ENCODE measurements around the gene RSBN1L.

Gene RSBN1L

DNA sequence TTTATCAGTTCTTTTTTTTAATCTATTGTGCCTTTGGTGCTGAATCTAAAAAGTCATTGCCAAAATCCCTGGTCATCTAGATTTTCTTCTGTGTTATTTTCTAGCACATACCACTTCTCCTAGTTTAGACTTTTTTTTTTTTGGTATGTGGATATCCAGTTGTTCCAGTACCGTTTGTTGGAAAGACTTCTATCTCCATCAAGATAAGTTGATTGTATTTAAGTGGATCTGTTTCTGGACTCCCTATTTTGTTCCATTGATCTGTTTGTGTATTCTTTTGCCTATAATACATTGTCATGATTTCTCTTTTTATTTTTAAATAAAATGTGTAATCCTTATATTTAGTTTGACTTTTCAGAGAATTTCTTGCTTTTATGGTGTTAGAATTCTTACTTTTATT, 35.5 kb downstream of the RSBN1L start:
- Histone ChIP-seq H3K27ac (ENCODE audit: low read depth, low read length, severe bottlenecking) (no peak overlapping the region), H3K4me3 (ENCODE audit: extremely low read depth, insufficient read depth, low read length, poor library complexity, severe bottlenecking) (no peak overlapping the region), H3K36me3 (ENCODE audit: control insufficient read depth, insufficient read depth, low read length) (no peaks in the 10 kb centered on the region), H3K9me3 (ENCODE audit: control insufficient read depth, low read length) (no peaks in the 10 kb centered on the region), H3K4me1 (ENCODE audit: control insufficient read depth, insufficient read depth, low read length, poor library complexity, severe bottlenecking) (peaks cover 22% of the 10 kb centered on the region)
- WGBS, 2 experiments (ENCODE audit: insufficient coverage in 2 of 2) = no CpG with 5 or more reads among the region's 1 CpG

DNA sequence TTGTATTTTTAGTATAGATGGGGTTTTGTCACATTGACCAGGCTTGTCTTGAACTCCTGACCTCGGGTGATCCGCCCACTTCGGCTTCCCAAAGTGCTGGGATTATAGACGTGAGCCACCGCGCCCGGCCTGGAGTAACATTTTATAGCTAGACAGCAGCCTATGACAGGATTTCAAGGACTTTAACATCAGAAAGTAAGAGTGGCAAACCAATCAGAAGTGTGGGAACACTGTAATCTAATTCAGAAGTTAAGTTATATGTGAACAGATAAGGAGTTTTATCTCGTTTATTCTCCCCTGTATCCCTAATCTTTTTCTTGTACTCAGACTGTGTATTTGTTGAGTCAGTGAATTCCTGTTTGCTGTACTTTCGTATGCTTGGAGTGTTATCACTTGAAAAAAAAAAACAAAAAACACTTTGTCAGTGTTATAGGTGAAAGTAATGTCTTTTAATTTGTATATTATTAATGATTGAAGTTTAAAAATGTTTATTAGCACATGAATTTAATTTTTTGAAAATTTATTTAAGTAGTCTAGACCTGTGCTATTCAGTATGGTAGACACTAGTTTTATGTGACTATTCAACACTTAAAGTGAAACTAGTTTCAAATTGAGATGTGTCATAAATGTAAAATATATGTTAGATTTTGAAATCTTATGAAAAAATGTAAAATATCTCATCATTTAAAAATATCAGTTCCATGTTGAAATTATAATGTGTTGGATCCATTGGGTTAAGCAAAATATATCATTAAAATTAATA, 38.6 kb downstream of the RSBN1L start:
- Histone ChIP-seq H3K36me3 (ENCODE audit: control insufficient read depth, insufficient read depth, low read length) (no peaks in the 10 kb centered on the region), H3K27ac (ENCODE audit: low read depth, low read length, severe bottlenecking) (no peak overlapping the region), H3K9me3 (ENCODE audit: control insufficient read depth, low read length) (no peaks in the 10 kb centered on the region), H3K4me3 (ENCODE audit: extremely low read depth, insufficient read depth, low read length, poor library complexity, severe bottlenecking) (no peak overlapping the region), H3K4me1 (ENCODE audit: control insufficient read depth, insufficient read depth, low read length, poor library complexity, severe bottlenecking) (no peaks in the 10 kb centered on the region)
- WGBS, 2 experiments (ENCODE audit: insufficient coverage in 2 of 2) = 88 to 93% methylated on average over 7 of the region's 9 CpGs

DNA sequence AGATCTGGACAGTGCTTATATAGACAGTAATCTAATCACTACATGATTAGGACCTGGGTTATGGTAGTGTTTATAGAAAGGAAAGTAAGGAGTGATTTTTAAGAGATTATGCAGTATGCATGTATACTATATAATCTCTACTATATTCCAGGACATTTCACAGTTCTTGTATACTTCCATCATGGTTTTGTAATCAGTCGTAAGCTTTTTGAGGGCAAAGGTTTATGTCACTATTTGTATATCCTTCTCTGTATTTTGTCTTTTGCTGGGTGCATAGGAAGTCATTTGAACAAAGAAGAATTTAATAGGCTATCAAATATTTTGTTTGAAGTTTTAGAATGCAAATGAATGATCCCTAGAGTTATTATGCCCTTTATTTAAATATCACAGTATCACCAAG, 39.2 kb downstream of the RSBN1L start:
- Histone ChIP-seq H3K4me1 (ENCODE audit: control insufficient read depth, insufficient read depth, low read length, poor library complexity, severe bottlenecking) (peaks cover 4% of the 10 kb centered on the region), H3K27ac (ENCODE audit: low read depth, low read length, severe bottlenecking) (no peak overlapping the region), H3K36me3 (ENCODE audit: control insufficient read depth, insufficient read depth, low read length) (no peaks in the 10 kb centered on the region), H3K9me3 (ENCODE audit: control insufficient read depth, low read length) (no peaks in the 10 kb centered on the region), H3K4me3 (ENCODE audit: extremely low read depth, insufficient read depth, low read length, poor library complexity, severe bottlenecking) (no peak overlapping the region)
- no CpG with 5 or more reads among the region's 1 CpG for WGBS, 2 experiments (ENCODE audit: insufficient coverage in 2 of 2)

DNA sequence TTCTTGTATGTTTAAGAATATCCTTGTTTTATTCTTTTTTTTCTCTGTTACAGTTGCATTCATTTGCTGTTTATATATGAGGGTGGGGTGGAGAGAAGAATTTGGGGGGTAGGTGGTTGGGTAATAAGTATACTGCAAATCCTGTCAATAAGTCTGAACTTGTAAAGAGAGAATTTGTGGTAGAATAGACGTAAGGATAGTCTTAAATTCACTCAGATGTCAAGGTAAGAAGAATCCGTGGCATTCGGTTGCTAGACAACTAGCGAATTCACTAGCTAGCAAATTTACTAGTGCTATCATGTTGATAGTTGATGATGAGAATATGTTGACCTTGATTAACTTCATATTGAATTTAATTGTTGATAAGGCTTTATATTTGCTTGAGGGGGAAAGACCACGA, 40.7 kb downstream of the RSBN1L start:
- 91 to 98% methylated on average over 4 of the region's 5 CpGs for WGBS, 2 experiments (ENCODE audit: insufficient coverage in 2 of 2)
- no peak overlapping the region for H3K27ac ChIP-seq (ENCODE audit: low read depth, low read length, severe bottlenecking)
- H3K9me3 ChIP-seq (ENCODE audit: control insufficient read depth, low read length) = no peaks in the 10 kb centered on the region
- peaks cover 4% of the 10 kb centered on the region for H3K4me1 ChIP-seq (ENCODE audit: control insufficient read depth, insufficient read depth, low read length, poor library complexity, severe bottlenecking)
- H3K36me3 ChIP-seq (ENCODE audit: control insufficient read depth, insufficient read depth, low read length) = no peaks in the 10 kb centered on the region
- no peak overlapping the region for H3K4me3 ChIP-seq (ENCODE audit: extremely low read depth, insufficient read depth, low read length, poor library complexity, severe bottlenecking)

DNA sequence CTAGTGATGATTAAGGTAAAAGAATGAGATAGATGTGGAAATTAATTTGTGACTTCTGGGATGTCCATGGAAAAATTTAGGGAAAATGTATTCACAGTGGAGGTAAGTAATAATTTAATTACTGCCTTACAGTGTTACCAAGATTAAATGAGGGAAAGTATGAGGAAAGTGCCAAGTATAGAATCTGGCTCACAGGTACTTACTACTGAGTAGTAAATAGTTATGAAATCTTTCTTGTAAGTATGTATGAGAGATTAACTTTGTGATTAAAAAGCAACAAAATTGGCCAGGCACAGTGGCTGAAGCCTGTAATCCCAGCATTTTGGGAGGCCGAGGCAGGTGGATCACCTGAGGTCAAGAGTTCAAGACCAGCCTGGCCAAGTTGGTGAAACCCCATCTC, 42.1 kb downstream of the RSBN1L start:
- Histone ChIP-seq H3K9me3 (ENCODE audit: control insufficient read depth, low read length) (no peaks in the 10 kb centered on the region), H3K4me3 (ENCODE audit: extremely low read depth, insufficient read depth, low read length, poor library complexity, severe bottlenecking) (no peak overlapping the region), H3K36me3 (ENCODE audit: control insufficient read depth, insufficient read depth, low read length) (peaks cover 6% of the 10 kb centered on the region), H3K4me1 (ENCODE audit: control insufficient read depth, insufficient read depth, low read length, poor library complexity, severe bottlenecking) (peaks cover 4% of the 10 kb centered on the region), H3K27ac (ENCODE audit: low read depth, low read length, severe bottlenecking) (no peak overlapping the region)
- 93% methylated on average over 1 of the region's 1 CpG; no CpG with 5 or more reads in 1 of the 2 experiments for WGBS, 2 experiments (ENCODE audit: insufficient coverage in 2 of 2)

DNA sequence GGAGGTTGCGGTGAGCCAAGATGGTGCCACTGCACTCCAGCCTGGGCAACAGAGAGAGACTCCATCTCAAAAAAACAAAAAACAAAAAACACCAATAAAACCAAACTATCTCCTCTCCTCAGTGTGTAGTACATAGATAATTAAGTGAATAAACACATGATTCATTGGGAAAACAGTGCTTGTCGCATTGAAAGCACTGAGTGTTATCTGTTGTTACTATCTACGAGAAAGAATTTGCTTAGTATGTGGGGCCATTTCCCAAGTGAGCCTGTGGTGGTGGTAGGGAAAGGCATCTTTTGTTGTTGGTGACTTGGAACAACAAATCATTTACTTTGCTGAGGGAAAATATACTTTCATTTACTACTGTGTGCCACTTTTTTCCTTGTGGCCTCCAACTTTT, 42.6 kb downstream of the RSBN1L start:
- Histone ChIP-seq H3K36me3 (ENCODE audit: control insufficient read depth, insufficient read depth, low read length) (peaks cover 7% of the 10 kb centered on the region), H3K9me3 (ENCODE audit: control insufficient read depth, low read length) (no peaks in the 10 kb centered on the region), H3K4me1 (ENCODE audit: control insufficient read depth, insufficient read depth, low read length, poor library complexity, severe bottlenecking) (peaks cover 4% of the 10 kb centered on the region), H3K27ac (ENCODE audit: low read depth, low read length, severe bottlenecking) (peak overlapping the region; percentile 86), H3K4me3 (ENCODE audit: extremely low read depth, insufficient read depth, low read length, poor library complexity, severe bottlenecking) (no peak overlapping the region)
- WGBS, 2 experiments (ENCODE audit: insufficient coverage in 2 of 2) = 100% methylated on average over 1 of the region's 3 CpGs; no CpG with 5 or more reads in 1 of the 2 experiments

DNA sequence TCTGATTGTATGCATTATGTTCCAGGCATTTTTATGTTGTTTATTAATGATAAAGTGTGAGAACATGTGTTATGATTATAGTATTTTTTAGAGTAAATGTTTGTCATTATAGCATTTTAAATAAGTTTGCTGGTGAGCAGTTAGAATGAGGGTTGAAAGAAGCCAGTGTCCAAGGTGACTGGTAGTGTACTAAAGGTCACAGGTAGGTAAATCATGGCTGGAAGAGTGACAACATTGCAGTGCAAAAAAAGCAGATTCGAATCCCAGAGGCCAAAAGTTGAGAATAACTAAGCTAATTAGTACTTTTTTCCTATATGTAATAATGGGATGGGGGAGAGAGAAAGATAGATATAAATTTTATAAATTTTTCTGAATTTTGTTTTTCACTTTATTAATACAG, 44.0 kb downstream of the RSBN1L start:
- Histone ChIP-seq H3K36me3 (ENCODE audit: control insufficient read depth, insufficient read depth, low read length) (peaks cover 11% of the 10 kb centered on the region), H3K9me3 (ENCODE audit: control insufficient read depth, low read length) (no peaks in the 10 kb centered on the region), H3K4me1 (ENCODE audit: control insufficient read depth, insufficient read depth, low read length, poor library complexity, severe bottlenecking) (peaks cover 4% of the 10 kb centered on the region), H3K4me3 (ENCODE audit: extremely low read depth, insufficient read depth, low read length, poor library complexity, severe bottlenecking) (no peak overlapping the region), H3K27ac (ENCODE audit: low read depth, low read length, severe bottlenecking) (no peak overlapping the region)
- 100% methylated on average over 1 of the region's 1 CpG; no CpG with 5 or more reads in 1 of the 2 experiments for WGBS, 2 experiments (ENCODE audit: insufficient coverage in 2 of 2)

DNA sequence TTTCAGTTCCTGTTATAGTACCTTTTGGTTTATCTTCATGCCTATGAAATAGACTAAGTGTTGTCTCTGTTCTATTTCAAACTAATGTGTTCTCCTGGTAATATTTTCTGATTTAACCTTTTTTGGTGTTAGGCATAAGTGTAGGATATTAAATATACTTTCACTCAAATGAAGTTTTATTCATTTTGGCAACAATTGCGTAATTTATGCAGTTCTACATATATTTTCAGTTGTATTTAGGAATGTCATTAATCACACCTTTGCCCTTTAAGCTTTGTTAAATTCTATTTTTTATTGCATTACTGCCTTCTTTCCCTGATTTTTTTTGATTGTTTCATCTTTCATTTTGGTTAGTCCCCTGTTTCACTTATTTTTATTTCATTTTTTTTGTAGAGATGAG, 47.3 kb downstream of the RSBN1L start:
- H3K9me3 ChIP-seq (ENCODE audit: control insufficient read depth, low read length) = no peaks in the 10 kb centered on the region
- H3K27ac ChIP-seq (ENCODE audit: low read depth, low read length, severe bottlenecking) = no peak overlapping the region
- WGBS, 2 experiments (ENCODE audit: insufficient coverage in 2 of 2) = no CpG with 5 or more reads among the region's 1 CpG
- H3K4me1 ChIP-seq (ENCODE audit: control insufficient read depth, insufficient read depth, low read length, poor library complexity, severe bottlenecking) = peaks cover 4% of the 10 kb centered on the region
- no peak overlapping the region for H3K4me3 ChIP-seq (ENCODE audit: extremely low read depth, insufficient read depth, low read length, poor library complexity, severe bottlenecking)
- H3K36me3 ChIP-seq (ENCODE audit: control insufficient read depth, insufficient read depth, low read length) = peaks cover 11% of the 10 kb centered on the region

DNA sequence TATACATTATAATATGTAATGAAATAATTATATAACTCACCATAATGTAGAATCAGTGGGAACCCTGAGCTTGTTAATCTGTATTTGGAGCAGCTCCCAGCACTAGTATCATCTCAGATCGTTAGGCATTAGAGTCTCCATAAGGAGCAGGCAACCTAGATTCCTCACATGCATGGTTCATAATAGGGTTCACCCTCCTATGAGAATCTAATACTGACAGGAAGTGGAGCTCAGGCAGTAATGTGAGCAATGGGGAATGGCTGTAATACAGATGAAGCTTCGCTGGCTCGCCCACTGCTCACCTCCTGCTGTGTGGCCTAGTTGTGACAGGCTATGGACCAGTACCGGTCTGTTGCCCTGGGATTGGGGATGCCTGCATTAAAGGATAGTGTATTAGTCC, 49.5 kb downstream of the RSBN1L start:
- no peak overlapping the region for H3K4me3 ChIP-seq (ENCODE audit: extremely low read depth, insufficient read depth, low read length, poor library complexity, severe bottlenecking)
- no peaks in the 10 kb centered on the region for H3K9me3 ChIP-seq (ENCODE audit: control insufficient read depth, low read length)
- 95 to 100% methylated on average over 4 of the region's 4 CpGs for WGBS, 2 experiments (ENCODE audit: insufficient coverage in 2 of 2)
- peaks cover 21% of the 10 kb centered on the region for H3K36me3 ChIP-seq (ENCODE audit: control insufficient read depth, insufficient read depth, low read length)
- no peak overlapping the region for H3K27ac ChIP-seq (ENCODE audit: low read depth, low read length, severe bottlenecking)
- H3K4me1 ChIP-seq (ENCODE audit: control insufficient read depth, insufficient read depth, low read length, poor library complexity, severe bottlenecking) = no peaks in the 10 kb centered on the region

DNA sequence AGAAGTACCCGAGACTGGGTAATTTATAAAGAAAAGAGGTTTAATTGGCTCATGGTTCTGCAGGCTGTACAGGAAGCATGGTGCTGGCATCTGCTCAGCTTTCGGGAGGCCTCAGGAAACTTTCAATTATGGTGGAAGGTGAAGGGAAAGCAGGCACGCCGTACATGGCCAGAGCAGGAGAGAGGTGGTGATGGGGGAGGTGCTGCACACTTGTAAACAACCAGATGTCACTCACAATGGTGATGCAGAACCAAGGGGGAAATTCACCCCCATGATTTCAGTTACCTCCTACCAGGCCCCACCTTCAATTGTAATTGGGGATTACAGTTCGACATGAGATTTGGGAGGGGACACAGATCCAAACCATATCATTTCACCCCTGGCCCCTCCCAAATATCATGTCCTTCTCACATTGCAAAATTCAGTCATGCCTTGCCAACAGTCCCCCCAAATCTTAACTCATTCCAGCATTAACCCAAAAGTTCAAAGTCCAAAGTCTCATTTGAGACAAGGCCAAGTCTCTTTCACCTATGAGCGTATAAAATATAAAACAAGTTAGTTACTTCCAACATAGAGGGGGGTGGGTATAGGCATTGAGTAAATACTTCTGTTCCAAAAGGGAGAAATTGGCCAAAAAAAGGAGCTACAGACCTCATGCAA, 50.0 kb downstream of the RSBN1L start:
- no peak overlapping the region for H3K4me3 ChIP-seq (ENCODE audit: extremely low read depth, insufficient read depth, low read length, poor library complexity, severe bottlenecking)
- no peaks in the 10 kb centered on the region for H3K4me1 ChIP-seq (ENCODE audit: control insufficient read depth, insufficient read depth, low read length, poor library complexity, severe bottlenecking)
- peaks cover 25% of the 10 kb centered on the region for H3K36me3 ChIP-seq (ENCODE audit: control insufficient read depth, insufficient read depth, low read length)
- WGBS, 2 experiments (ENCODE audit: insufficient coverage in 2 of 2) = 74 to 100% methylated on average over 1 to 4 of the region's 6 CpGs
- no peaks in the 10 kb centered on the region for H3K9me3 ChIP-seq (ENCODE audit: control insufficient read depth, low read length)
- no peak overlapping the region for H3K27ac ChIP-seq (ENCODE audit: low read depth, low read length, severe bottlenecking)

DNA sequence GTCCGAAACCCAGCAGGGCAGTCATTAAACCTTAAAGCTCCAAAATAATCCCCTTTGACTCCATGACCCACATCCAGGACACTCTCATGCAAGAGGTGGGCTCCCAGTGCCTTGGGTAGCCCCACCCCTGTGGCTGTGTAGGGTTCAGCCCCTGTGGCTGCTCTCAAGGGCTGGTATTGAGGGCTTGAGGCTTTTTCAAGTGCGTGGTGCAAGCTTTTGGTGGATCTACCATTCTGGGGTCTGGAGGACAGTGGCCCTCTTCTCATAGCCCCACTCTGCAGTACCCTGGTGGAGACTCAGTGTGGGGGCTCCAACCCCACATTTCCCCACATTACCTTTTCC, 50.5 kb downstream of the RSBN1L start:
- H3K9me3 ChIP-seq (ENCODE audit: control insufficient read depth, low read length) = no peaks in the 10 kb centered on the region
- H3K4me1 ChIP-seq (ENCODE audit: control insufficient read depth, insufficient read depth, low read length, poor library complexity, severe bottlenecking) = no peaks in the 10 kb centered on the region
- no peak overlapping the region for H3K27ac ChIP-seq (ENCODE audit: low read depth, low read length, severe bottlenecking)
- WGBS, 2 experiments (ENCODE audit: insufficient coverage in 2 of 2) = 90 to 100% methylated on average over 1 to 2 of the region's 2 CpGs
- no peak overlapping the region for H3K4me3 ChIP-seq (ENCODE audit: extremely low read depth, insufficient read depth, low read length, poor library complexity, severe bottlenecking)
- H3K36me3 ChIP-seq (ENCODE audit: control insufficient read depth, insufficient read depth, low read length) = peaks cover 27% of the 10 kb centered on the region
